ENCODE data around the gene PHF20. TPM values are rescaled to one million over a fixed set of nuclear protein-coding genes. Genes with fewer than 3 reads are reported as not detected.

Gene PHF20
- total and polyA plus RNA-seq, 2 of the 13 experiments (the other 11 are each of a cell fraction or from before 2014, with no cell fraction given): 22.8 to 34.1 TPM

DNA sequence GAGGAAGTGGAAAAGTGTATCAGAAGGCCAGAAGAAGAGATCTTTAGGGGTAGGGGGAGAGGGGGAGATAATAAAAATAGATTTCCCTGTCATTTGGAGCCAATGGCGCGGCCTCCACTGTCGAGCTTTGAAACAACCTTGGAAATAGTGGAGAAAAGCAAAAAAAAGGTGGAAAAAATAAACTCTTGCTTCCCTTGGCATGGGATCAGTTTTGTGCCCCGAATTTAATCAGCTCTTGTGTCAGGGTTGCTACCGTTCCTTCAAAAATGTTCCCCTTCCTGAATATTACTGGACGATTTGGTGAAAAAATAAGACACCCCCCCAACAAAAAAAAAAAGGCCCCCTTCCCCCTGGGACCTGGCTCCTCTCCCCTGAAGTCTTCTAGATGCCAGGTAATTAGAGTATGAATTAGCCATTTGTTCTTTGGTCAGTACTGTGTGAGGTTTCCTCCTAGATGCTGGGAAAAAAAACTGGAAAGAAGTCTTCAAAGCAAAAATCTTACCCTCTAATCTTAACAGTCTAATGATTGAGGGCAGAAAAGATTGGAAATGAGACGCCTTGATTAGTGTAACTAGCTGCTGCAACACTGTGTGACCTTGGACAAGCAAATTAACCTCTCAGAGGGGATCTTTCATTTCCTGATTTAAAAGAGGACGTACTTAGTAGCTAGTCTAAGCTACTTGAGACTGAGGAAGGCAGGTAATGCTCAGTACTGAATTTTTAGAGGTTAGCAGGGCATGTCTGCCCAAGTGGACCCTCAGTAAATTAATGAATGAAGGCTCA, 28.9 kb upstream of the PHF20 start (continued):
- no peak for TF ChIP-seq ARID2 (CRISPR knock-in tag; IDR thresholded peaks at IDR 0.05; ENCODE audit: borderline replicate concordance)
- TF ChIP-seq ARNTL (CRISPR knock-in tag; IDR thresholded peaks at IDR 0.05): no peak
- no peak for TF ChIP-seq PHB2 (IDR thresholded peaks at IDR 0.05; ENCODE audit: partially characterized antibody)
- TF ChIP-seq ZNF124 (CRISPR knock-in tag; IDR thresholded peaks at IDR 0.05): no peak
- TF ChIP-seq, protein P1, sequence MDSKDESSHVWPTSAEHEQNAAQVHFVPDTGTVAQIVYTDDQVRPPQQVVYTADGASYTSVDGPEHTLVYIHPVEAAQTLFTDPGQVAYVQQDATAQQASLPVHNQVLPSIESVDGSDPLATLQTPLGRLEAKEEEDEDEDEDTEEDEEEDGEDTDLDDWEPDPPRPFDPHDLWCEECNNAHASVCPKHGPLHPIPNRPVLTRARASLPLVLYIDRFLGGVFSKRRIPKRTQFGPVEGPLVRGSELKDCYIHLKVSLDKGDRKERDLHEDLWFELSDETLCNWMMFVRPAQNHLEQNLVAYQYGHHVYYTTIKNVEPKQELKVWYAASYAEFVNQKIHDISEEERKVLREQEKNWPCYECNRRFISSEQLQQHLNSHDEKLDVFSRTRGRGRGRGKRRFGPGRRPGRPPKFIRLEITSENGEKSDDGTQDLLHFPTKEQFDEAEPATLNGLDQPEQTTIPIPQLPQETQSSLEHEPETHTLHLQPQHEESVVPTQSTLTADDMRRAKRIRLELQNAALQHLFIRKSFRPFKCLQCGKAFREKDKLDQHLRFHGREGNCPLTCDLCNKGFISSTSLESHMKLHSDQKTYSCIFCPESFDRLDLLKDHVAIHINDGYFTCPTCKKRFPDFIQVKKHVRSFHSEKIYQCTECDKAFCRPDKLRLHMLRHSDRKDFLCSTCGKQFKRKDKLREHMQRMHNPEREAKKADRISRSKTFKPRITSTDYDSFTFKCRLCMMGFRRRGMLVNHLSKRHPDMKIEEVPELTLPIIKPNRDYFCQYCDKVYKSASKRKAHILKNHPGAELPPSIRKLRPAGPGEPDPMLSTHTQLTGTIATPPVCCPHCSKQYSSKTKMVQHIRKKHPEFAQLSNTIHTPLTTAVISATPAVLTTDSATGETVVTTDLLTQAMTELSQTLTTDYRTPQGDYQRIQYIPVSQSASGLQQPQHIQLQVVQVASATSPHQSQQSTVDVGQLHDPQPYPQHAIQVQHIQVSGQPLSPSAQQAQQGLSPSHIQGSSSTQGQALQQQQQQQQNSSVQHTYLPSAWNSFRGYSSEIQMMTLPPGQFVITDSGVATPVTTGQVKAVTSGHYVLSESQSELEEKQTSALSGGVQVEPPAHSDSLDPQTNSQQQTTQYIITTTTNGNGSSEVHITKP (CRISPR knock-in tag; IDR thresholded peaks at IDR 0.05; ENCODE audit: low read depth): no peak
- TF ChIP-seq, protein P2, sequence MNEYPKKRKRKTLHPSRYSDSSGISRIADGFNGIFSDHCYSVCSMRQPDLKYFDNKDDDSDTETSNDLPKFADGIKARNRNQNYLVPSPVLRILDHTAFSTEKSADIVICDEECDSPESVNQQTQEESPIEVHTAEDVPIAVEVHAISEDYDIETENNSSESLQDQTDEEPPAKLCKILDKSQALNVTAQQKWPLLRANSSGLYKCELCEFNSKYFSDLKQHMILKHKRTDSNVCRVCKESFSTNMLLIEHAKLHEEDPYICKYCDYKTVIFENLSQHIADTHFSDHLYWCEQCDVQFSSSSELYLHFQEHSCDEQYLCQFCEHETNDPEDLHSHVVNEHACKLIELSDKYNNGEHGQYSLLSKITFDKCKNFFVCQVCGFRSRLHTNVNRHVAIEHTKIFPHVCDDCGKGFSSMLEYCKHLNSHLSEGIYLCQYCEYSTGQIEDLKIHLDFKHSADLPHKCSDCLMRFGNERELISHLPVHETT (CRISPR knock-in tag; conservative IDR thresholded peaks at IDR 0.05): no peak
- TF ChIP-seq ZNF768 (CRISPR knock-in tag; IDR thresholded peaks at IDR 0.05): no peak; the same call in 1 of the 2 replicates
- TF ChIP-seq MIER2 (CRISPR knock-in tag; IDR thresholded peaks at IDR 0.05): no peak
- no peak for TF ChIP-seq YEATS2 (CRISPR knock-in tag; IDR thresholded peaks at IDR 0.05; ENCODE audit: borderline replicate concordance)
- TF ChIP-seq ZNF747 (CRISPR knock-in tag; IDR thresholded peaks at IDR 0.05; ENCODE audit: borderline replicate concordance): no peak
- TF ChIP-seq ATM (IDR thresholded peaks at IDR 0.05; ENCODE audit: borderline replicate concordance): no peak
- no peak for TF ChIP-seq ZFP62 (CRISPR knock-in tag; IDR thresholded peaks at IDR 0.05)
- TF ChIP-seq, protein P3, sequence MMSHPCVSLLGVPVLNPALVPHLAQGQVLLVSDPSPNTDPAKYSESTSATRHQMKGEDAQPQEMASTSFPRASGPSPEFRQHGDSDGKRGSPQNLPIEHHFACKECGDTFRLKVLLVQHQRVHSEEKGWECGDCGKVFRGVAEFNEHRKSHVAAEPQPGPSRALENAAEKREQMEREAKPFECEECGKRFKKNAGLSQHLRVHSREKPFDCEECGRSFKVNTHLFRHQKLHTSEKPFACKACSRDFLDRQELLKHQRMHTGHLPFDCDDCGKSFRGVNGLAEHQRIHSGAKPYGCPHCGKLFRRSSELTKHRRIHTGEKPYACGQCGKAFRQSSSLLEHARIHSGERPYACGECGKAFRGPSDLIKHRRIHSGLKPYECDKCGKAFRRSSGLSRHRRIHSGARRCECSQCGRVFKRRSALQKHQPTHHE (CRISPR knock-in tag; IDR thresholded peaks at IDR 0.05; ENCODE audit: borderline replicate concordance): no peak; the same call in 1 of the 2 replicates
- TF ChIP-seq RBAK (CRISPR knock-in tag; IDR thresholded peaks at IDR 0.05): peak; percentile 19; the same call in 1 of the 2 replicates
- TF ChIP-seq, protein P4, sequence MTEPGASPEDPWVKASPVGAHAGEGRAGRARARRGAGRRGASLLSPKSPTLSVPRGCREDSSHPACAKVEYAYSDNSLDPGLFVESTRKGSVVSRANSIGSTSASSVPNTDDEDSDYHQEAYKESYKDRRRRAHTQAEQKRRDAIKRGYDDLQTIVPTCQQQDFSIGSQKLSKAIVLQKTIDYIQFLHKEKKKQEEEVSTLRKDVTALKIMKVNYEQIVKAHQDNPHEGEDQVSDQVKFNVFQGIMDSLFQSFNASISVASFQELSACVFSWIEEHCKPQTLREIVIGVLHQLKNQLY (CRISPR knock-in tag; IDR thresholded peaks at IDR 0.05): no peak
- TF ChIP-seq, protein P5, sequence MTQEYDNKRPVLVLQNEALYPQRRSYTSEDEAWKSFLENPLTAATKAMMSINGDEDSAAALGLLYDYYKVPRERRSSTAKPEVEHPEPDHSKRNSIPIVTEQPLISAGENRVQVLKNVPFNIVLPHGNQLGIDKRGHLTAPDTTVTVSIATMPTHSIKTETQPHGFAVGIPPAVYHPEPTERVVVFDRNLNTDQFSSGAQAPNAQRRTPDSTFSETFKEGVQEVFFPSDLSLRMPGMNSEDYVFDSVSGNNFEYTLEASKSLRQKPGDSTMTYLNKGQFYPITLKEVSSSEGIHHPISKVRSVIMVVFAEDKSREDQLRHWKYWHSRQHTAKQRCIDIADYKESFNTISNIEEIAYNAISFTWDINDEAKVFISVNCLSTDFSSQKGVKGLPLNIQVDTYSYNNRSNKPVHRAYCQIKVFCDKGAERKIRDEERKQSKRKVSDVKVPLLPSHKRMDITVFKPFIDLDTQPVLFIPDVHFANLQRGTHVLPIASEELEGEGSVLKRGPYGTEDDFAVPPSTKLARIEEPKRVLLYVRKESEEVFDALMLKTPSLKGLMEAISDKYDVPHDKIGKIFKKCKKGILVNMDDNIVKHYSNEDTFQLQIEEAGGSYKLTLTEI (CRISPR knock-in tag; conservative IDR thresholded peaks at IDR 0.05): no peak
- TF ChIP-seq ZBTB21 (CRISPR knock-in tag; IDR thresholded peaks at IDR 0.05): peak; percentile 29; the same call in 1 of the 2 replicates
- no peak for TF ChIP-seq ZFP36 (IDR thresholded peaks at IDR 0.05; ENCODE audit: borderline replicate concordance, low read depth, low read length, partially characterized antibody)
- no peak for TF ChIP-seq CHD2 (IDR thresholded peaks at IDR 0.05; ENCODE audit: low read depth, low read length)
- TF ChIP-seq MBD4 (IDR thresholded peaks at IDR 0.05; ENCODE audit: borderline replicate concordance, low read length): peak; percentile 57; the same call in 1 of the 2 replicates
